ENCODE results near the gene CPT1C.

The CPT1C gene

GRCh38 chr19:49679771-49680413 is 11.0 kb upstream of the CPT1C start:
- intact Hi-C loops (cut with DNase I), result loop anchor here (5.0 kb wide), 2 partner anchors 38 to 88 kb away; partner anchors contain the start of genes PRR12, RRAS and SCAF1
- no peak for DNase-seq

DNA sequence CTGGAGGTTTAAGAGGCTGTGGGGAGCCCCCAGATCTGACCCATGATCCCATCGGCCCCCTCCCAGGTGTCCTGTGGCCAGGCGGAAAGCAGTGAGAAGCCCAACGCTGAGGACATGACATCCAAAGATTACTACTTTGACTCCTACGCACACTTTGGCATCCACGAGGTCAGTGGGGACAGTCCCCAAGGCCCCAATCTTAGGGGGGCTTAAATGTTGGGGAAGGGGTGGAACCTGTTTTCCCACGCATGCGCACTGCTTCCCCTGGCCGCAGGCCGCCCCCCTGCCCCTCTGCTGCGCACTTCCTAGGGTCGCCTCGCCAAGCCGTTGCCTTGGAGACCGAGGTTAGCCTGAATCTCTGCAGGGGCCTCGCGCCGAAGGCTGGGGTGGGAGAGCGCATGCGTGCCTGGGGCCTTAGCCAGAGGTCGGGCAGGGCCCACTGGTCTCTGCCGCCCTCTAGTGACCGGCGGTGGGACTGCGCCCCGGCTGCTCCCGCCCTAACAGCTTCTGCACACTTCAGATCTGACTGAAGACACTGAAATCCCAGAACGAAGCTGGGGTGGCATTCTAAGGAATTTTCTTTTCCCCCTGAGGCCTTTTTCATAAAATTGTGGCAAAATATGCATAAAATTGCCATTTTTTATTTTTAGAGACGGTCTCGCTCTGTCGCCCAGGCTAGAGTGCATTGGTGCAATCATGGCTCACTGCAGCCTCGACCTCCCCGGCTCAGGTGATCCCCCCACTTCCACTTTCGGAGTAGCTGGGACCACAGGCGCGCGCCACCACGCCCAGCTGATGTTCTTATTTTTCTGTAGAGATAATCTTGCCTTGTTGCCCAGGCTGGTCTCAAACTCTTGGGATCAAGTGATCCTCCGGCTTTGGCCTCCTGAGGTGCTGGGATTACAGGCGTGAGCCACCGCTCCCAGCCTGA is 10.2 kb upstream of the CPT1C start:
- DNase-seq, result peak; percentile 86 to 98 (median 93)
- intact Hi-C loops (cut with DNase I), result no loop called here

- intact Hi-C loops (cut with DNase I), result no loop called here
- peak in 1 of 10 donors; percentile 72 for DNase-seq
These were observed 9.1 kb upstream of the CPT1C start for GRCh38 chr19:49681830-49682229.

DNA sequence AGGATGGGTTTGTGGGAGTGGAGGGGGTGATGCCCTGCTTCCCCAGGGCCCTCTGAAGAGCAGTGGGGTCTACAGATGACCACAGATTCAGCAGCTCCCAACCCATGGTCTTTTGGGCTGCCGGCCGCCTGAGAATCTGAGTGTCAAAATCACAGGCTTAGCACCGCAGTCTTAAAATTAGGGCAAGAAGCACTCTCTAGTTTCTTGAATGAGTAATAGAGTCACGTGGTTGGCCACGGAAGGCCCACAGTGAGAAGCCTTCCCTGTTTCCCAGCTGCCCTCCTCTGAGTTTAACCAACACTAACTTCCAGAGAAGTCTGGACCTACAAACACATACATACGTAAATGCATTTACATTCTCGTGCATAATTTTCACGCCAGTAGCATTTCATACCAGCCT is 8.6 kb upstream of the CPT1C start:
- intact Hi-C loops (cut with DNase I), result no loop called here
- DNase-seq, result peak in 1 of 10 donors; percentile 26

GRCh38 chr19:49683814-49684250 is 7.1 kb upstream of the CPT1C start:
- intact Hi-C loops (cut with DNase I), result no loop called here
- no peak for DNase-seq

DNA sequence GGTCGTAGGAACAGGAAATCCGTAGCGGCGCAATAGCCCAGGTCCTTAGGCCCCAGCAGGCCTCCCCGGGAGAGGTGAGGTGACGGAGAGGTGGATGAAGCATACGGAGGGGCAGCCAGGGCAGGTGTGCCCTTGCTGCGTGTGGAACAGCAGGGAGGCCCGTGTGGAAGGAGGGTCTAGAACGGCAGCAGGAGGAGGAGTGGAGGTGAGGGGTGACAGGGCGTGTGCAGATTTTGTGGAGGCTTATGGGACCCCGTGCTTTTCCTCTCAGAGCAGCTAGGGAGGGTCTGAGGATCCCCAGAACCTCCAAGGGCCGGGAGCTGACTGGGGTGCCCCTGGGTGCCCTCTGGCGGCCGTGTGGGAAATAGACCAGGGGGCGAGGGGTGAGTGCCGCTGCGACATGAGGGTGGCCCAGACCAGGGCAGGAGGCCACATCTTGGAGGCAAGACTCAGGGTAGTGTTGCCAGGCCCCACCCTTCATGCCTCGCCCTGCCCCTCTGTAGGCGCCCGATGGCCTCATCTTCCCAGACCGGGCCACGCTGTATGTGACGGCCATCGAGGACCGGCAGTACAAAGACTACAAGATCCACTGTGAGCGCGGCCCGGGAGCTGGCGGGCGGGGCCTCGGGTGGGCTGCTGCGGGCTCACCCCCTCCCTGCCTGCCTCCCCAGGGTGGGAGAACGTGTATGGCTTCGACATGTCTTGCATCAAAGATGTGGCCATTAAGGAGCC is 6.5 kb upstream of the CPT1C start:
- DNase-seq, result no peak
- intact Hi-C loops (cut with DNase I), result no loop called here

- intact Hi-C loops (cut with DNase I), result no loop called here
- DNase-seq, result no peak
These were observed 5.8 kb upstream of the CPT1C start for GRCh38 chr19:49684983-49685553.

DNA sequence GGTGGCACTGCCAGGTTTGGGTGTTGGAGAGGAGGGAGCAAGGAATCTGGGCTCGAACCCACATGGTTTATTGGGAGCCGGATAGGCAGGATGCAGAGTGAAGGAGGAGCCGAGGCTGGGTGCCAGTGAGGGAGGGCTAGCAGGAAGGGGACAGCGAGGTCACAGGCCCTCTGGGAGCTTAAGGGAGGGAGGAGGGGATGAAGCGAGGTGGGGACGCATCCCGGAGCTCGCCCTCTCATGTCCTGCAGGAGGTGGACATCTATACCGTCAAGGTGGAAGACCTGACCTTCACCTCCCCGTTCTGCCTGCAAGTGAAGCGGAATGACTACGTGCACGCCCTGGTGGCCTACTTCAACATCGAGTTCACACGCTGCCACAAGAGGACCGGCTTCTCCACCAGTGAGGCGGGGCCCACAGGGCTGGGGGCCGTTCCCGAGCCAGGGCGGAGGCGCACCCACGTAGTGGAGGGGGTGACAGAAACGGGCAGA is 5.0 kb upstream of the CPT1C start:
- intact Hi-C loops (cut with DNase I), result no loop called here
- peak in 1 of 10 donors; percentile 72 for DNase-seq

DNA sequence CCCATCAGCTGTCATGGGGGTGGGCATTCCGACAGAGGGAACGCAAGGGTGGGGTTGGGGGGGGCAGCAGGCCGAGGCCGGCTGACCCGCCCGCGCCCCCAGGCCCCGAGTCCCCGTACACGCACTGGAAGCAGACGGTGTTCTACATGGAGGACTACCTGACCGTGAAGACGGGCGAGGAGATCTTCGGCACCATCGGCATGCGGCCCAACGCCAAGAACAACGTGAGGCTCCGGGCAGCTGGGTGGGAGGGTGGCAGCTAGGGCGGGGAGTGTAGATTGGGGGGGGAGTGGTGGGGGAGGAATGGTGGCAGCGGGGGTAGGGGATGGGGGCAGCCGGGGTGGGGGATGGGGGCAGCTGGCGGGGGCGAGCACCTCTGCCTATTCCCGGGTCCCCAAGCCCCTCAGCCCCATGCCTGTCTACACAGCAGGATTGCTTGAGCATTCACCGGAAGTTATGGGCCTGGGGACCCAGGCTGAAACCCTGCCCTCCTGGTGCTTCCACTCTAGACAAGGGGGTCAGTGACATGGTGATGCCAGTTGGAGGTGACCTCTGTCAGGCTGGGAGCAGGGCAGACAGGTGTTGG is 4.3 kb upstream of the CPT1C start:
- intact Hi-C loops (cut with DNase I), result no loop called here
- peak in 1 of 10 donors; percentile 78 for DNase-seq

GRCh38 chr19:49687150-49687549 is 3.8 kb upstream of the CPT1C start:
- intact Hi-C loops (cut with DNase I), result no loop called here

DNA sequence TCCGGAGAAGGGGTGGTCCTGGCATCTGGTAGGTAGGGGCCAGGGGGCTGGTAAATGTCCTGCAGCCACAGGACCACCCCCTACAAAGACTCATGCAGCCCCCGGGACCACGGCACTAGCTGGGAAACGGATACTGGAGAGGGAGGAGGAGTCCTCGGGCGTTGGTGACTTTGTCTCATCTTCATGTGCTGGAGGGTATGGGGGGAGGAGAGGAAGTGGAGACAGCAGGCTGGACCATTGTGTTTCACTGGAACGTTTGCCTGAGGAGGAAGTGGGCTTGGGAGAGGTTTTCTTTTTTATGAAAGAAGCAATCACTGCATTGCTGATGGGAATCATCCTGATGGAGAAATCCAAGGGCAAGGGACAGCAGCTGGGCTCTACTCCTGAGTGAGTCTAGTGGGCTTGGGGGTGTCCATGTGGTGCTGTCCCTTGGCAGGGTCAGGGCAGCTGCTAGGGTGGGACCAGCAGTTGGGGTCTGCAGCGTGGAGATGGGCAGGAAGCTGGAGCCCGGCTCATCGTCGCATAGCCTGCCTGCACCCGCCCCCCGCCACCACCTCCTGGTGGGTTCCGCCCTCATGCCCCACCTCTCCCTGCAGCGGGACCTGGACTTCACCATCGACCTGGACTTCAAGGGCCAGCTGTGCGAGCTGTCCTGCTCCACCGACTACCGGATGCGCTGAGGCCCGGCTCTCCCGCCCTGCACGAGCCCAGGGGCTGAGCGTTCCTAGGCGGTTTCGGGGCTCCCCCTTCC is 3.2 kb upstream of the CPT1C start:
- intact Hi-C loops (cut with DNase I), result no loop called here
- DNase-seq, result peak in 1 of 10 donors; percentile 74

More at GRCh38 chr19:49687150-49687549, 3.8 kb upstream of the CPT1C start:
- DNase-seq, result peak in 1 of 10 donors; percentile 62

DNA sequence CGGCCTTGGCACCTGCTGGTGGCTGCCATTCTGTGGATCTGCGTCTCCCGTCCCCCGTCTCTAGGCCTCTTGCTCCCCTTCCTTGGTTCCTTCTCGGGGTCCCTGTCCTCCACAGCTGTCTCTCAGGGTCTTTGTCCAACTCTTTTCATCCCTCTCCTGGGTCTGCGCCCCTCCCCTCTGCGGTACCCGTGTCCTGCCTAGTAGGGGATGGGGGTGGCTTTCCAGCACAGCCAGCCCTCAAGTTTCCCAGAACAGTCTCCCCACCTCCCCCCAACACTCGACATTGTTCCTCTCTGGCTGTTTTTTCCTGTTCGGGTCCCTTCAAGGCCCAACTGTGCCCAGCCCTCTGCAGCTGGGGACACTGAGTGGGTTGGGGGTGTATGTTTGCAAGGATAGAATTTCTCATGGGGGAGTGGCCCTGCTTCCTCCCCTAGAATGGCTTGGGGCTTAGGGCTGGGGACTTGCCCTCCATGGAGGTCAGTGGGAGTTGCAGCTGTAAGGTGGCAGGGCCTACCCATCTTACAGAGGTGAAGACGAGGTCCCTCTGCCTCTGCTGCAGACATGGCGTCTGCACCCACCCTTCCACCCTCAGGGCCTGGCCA is 2.3 kb upstream of the CPT1C start:
- intact Hi-C loops (cut with DNase I), result no loop called here
- no peak for DNase-seq

GRCh38 chr19:49689133-49690078 is 1.5 kb upstream of the CPT1C start, which contains the start of gene ADM5:
Gene ADM5, plus strand, starts transcription at chr19:49689594. Its CDS starts 244 bp downstream, at chr19:49689838.
- intact Hi-C loops (cut with DNase I), result loop anchor here (10.0 kb wide), 1 partner anchor 115 kb away; no protein-coding TSS in a partner anchor
- DNase-seq, result peak; percentile 47 to 94 (median 74)

DNA sequence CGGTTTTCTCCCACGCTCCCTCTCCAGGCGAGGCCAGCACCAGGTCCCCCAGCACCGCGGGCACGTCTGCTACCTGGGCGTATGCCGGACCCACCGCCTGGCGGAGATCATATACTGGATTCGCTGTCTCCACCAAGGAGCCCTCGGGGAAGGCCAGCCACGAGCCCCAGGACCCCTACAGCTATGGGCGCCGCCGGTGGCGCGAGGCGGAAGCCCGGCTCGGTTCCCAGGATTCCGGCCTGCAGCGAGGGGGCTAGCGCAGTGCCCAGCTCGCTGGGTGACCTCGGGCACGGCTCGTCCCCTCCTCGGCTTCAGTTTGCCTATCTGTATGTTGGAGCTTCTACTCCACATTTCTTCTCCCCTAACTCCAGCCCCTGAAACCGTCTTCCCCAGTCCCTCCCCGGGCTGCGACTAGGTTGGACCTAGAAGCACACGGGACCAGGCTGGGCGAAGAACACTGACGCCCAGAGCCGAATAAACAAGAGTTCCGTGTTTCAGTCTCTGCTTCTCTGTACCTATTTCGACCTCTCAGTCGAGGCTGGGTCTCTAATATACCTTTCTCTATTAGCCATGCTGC is 749 bp upstream of the CPT1C start:
- intact Hi-C loops (cut with DNase I), result loop anchor here (10.0 kb wide), 1 partner anchor 115 kb away; no protein-coding TSS in a partner anchor
- DNase-seq, result no peak

- intact Hi-C loops (cut with DNase I), result loop anchor here (10.0 kb wide), 1 partner anchor 113 kb away; no protein-coding TSS in a partner anchor
- DNase-seq, result peak; percentile 75 to 96 (median 82)
These were observed 579 bp downstream of the CPT1C start for GRCh38 chr19:49691243-49692146.

- DNase-seq, result peak in 6 of 10 donors; percentile 57 to 94 (median 66)
- intact Hi-C loops (cut with DNase I), result loop anchor here (10.0 kb wide), 1 partner anchor 113 kb away; no protein-coding TSS in a partner anchor
These were observed 1.2 kb downstream of the CPT1C start for GRCh38 chr19:49692147-49692506.
